OCI-LY3 (cell line): ENCODE results near the gene XRCC5.

ENCODE experiments used
- EZH2phosphoT487 ChIP-seq: fragments of 200-600 bp; shearing (Covaris generic); IDR thresholded peaks from 2 replicates; pipeline ENCODE4 v1.6.1; 2018; ENCODE audit warnings: antibody characterized with exemption, mixed run types, low read depth
- TF ChIP-seq, protein P1 (sequence below): fragments of 200-600, 300-600 bp; sonication (generic); IDR thresholded peaks from 2 replicates; pipeline ENCODE4 v1.5.1; 2014; ENCODE audit warnings: antibody characterized with exemption, low read length, low read depth

DNA sequence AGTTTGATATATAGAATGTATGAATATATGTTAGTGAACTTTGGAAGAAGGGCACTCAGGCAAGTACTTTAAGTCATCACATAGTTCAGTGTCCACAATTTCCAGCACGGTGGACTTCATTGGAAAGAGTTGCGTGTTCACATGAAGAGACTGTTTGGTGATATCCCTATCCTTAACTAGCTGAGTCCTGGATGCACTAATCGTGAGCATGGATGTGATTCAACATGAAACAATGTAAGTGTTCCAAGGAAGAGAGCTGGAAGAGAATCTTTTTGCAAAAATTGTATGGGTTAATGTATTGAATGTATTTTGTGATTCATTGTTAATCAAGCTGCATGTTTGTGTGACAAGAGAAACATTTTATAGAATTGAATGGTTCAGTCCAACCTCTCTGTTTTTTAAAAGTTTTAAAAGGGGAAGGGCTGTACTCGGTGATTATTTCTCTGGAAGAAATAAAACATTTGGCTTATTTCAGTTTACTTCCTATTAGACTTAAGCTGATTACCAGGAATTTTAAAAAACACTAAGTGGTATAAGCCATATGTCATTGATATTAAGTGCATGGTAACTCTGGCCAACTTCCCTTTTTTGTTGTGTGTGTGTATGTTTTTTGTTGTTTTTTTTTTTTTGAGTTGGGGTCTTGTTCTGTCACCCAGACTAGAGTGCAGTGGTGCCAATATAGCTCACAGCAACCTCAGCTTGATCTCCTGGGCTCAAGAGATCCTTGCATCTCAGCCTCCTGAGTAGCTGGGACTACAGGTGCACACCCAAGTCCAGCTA is 8.6 kb downstream of the XRCC5 start:
- TF ChIP-seq, protein P1, sequence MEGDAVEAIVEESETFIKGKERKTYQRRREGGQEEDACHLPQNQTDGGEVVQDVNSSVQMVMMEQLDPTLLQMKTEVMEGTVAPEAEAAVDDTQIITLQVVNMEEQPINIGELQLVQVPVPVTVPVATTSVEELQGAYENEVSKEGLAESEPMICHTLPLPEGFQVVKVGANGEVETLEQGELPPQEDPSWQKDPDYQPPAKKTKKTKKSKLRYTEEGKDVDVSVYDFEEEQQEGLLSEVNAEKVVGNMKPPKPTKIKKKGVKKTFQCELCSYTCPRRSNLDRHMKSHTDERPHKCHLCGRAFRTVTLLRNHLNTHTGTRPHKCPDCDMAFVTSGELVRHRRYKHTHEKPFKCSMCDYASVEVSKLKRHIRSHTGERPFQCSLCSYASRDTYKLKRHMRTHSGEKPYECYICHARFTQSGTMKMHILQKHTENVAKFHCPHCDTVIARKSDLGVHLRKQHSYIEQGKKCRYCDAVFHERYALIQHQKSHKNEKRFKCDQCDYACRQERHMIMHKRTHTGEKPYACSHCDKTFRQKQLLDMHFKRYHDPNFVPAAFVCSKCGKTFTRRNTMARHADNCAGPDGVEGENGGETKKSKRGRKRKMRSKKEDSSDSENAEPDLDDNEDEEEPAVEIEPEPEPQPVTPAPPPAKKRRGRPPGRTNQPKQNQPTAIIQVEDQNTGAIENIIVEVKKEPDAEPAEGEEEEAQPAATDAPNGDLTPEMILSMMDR: no peak
- TF ChIP-seq EZH2phosphoT487: no peak
